Measurements from ENCODE around the gene FSHR. TPM values are rescaled to one million over a fixed set of nuclear protein-coding genes. Genes with fewer than 3 reads are reported as not detected.

FSHR gene
- total RNA-seq, result not detected in 2 replicates

GRCh38 chr2:49154140-49154539 is at the start of gene FSHR:
Gene FSHR, minus strand, starts transcription at chr2:49154515. Its CDS starts 98 bp downstream, at chr2:49154417.
- TF ChIP-seq CTCF (conservative IDR thresholded peaks at IDR 0.05; ENCODE audit: low read depth, low read length), result no peak

GRCh38 chr2:49199266-49199665 is 45.0 kb upstream of the FSHR start:
- DNase-seq (ENCODE audit: low read depth), result no peak
- H3K4me3 ChIP-seq (ENCODE audit: low read depth, low read length), result no peak overlapping the region
- no peak for TF ChIP-seq CTCF (conservative IDR thresholded peaks at IDR 0.05; ENCODE audit: low read depth, low read length)

More at GRCh38 chr2:49154140-49154539, at the start of gene FSHR:
- no peak for DNase-seq (ENCODE audit: low read depth)
- H3K4me3 ChIP-seq (ENCODE audit: low read depth, low read length), result no peak within 1 kb of the TSS

- no peak for DNase-seq (ENCODE audit: low read depth)
- H3K4me3 ChIP-seq (ENCODE audit: low read depth, low read length), result no peak overlapping the region
- TF ChIP-seq CTCF (conservative IDR thresholded peaks at IDR 0.05; ENCODE audit: low read depth, low read length), result no peak
These were observed 40.4 kb upstream of the FSHR start for GRCh38 chr2:49194701-49195100.

GRCh38 chr2:49192036-49192435 is 37.7 kb upstream of the FSHR start:
- peak; percentile 83 for DNase-seq (ENCODE audit: low read depth)
- H3K4me3 ChIP-seq (ENCODE audit: low read depth, low read length), result no peak overlapping the region
- TF ChIP-seq CTCF (conservative IDR thresholded peaks at IDR 0.05; ENCODE audit: low read depth, low read length), result no peak

GRCh38 chr2:49189512-49190225 is 35.4 kb upstream of the FSHR start:
- no peak for DNase-seq (ENCODE audit: low read depth)
- H3K4me3 ChIP-seq (ENCODE audit: low read depth, low read length), result no peak overlapping the region

GRCh38 chr2:49186050-49186648 is 31.8 kb upstream of the FSHR start:
- H3K4me3 ChIP-seq (ENCODE audit: low read depth, low read length), result no peak overlapping the region
- no peak for DNase-seq (ENCODE audit: low read depth)
- no peak for TF ChIP-seq CTCF (conservative IDR thresholded peaks at IDR 0.05; ENCODE audit: low read depth, low read length)

More at GRCh38 chr2:49189512-49190225, 35.4 kb upstream of the FSHR start:
- TF ChIP-seq CTCF (conservative IDR thresholded peaks at IDR 0.05; ENCODE audit: low read depth, low read length), result no peak

All from epithelial cell of proximal tubule (primary cell).